ENCODE measurements around the gene AMDHD1. TPM values are rescaled to one million over a fixed set of nuclear protein-coding genes. Genes with fewer than 3 reads are reported as not detected.

Gene AMDHD1
- total and polyA plus RNA-seq, 10 donors: 2.2 to 12.2 (median 3.0) TPM

DNA sequence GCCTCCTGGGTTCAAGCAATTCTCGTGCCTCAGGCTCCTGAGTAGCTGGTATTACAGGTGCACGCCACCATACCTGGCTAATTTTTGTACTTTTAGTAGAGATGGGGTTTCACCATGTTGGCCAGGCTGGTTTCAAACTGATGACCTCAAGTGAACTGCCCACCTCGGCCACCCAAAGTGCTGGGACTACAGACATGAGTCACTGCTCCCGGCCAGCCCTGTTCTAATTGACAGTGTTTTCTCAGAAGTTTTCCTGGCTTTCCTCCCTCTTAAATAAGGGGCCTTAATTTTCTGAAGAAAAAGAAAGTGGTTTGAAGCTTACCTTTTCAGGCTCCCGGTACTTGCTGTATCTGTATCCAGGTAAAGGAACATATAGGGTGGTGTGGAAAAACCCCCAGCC lies 51.3 kb downstream of the AMDHD1 start:
- intact Hi-C loops (cut with DNase I; ENCODE audit: low total_unique reads): loop anchor here (10.0 kb wide), 1 partner anchor 170 kb away; no protein-coding TSS in a partner anchor
- no peaks in the 10 kb centered on the region for H3K27me3 ChIP-seq (replicated peaks in 1 of 7)
- peaks cover 0 to 24% (median 6%) of the 10 kb centered on the region in 6 donors for H3K4me1 ChIP-seq
- H3K27ac ChIP-seq: peak overlapping the region in 1 of 8 donors; percentile 91
- peaks cover 0 to 61% (median 0%) of the 10 kb centered on the region in 6 donors for H3K36me3 ChIP-seq
- no peaks in the 10 kb centered on the region for H3K9me3 ChIP-seq
- DNase-seq: no peak
- no peak overlapping the region for H3K4me3 ChIP-seq
- TF ChIP-seq POLR2AphosphoS5 (IDR thresholded peaks at IDR 0.05) (no peak), POLR2A (IDR thresholded peaks at IDR 0.05) (no peak)
- TF ChIP-seq, protein P1, sequence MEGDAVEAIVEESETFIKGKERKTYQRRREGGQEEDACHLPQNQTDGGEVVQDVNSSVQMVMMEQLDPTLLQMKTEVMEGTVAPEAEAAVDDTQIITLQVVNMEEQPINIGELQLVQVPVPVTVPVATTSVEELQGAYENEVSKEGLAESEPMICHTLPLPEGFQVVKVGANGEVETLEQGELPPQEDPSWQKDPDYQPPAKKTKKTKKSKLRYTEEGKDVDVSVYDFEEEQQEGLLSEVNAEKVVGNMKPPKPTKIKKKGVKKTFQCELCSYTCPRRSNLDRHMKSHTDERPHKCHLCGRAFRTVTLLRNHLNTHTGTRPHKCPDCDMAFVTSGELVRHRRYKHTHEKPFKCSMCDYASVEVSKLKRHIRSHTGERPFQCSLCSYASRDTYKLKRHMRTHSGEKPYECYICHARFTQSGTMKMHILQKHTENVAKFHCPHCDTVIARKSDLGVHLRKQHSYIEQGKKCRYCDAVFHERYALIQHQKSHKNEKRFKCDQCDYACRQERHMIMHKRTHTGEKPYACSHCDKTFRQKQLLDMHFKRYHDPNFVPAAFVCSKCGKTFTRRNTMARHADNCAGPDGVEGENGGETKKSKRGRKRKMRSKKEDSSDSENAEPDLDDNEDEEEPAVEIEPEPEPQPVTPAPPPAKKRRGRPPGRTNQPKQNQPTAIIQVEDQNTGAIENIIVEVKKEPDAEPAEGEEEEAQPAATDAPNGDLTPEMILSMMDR (IDR thresholded peaks at IDR 0.05 in 8 of 11, conservative IDR thresholded peaks at IDR 0.05 in 3 of 11): no peak
- 66 to 92% (median 86%) methylated on average over 5 of the region's 5 CpGs for WGBS, 5 donors

DNA sequence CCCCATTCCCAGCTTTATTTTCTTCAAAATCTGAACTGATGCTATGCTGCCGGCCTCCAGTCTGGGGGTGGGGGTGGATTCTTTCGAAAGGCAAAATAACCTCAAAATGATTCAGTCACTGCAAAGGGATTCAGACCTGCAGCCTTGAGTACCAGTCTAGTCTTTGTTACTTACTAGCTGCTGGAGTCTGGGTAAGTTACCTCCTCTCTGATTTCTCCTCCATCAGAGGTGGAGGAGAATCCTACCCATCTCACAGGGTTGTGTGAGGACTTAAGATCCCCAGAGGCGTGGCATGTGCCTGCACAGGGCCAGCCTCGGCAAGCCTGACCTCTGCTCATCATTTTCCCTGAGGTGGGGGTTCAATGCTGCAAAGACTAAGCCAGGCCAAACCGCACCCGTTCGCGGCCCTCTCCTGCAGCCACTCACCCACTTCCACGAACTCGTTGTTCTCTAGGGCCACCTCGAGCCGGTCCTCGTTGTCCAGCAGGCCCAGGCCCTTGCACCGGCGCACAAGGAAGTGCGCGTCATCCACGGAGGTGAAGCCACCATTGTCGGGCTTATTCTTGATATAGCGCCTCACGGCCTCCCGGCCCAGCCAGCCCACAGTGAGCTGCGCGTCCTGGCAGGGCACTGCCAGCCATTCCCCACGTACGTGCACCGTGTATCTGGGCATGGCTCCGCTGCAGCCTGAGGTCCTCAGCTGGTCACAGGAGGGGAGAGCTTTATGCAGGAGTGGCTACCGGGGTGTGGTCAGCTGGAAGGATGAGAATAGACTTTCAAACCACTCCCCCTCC lies 52.3 kb downstream of the AMDHD1 start:
- peak; percentile 86 for DNase-seq

DNA sequence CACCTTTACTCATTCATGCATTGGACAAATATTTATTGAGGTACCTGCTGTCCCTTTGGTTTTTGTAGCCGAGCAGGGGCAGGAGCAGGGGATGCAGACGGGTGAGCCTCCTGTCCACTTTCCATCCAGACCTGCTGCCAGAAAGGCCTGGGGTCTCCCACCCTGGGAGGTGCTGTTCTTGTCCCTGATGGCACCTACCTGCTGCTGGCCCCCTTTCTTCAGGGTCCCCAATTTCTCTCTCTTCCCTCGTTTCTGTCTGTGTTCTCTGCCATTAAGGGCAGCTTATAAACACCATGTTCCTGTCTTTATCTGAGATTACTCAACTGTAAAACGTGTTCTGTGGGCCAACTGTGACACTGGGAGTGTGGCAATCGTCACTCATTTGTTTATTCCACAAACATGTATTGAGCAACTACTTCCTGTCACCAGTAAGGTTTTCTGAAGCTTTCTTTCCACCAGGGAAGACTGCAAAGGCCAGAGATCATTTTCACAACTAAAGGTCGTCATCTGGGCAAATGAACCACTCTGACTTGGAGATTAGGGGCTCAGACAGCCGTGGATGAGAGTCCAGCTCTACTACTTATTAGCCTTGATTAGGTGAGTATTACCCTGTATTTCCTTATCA lies 53.0 kb downstream of the AMDHD1 start, which contains the start of gene HAL:
HAL (minus strand) TSS at position 311 of the 625 bp plus-strand sequence. CDS start 434 bp downstream, outside the sequence.
- no peaks in the 10 kb centered on the region for H3K9me3 ChIP-seq
- H3K4me3 ChIP-seq: peak within 1 kb of the TSS in 3 of 8 donors; percentile 16 to 54 (median 24)
- no peaks in the 10 kb centered on the region for H3K27me3 ChIP-seq (replicated peaks in 1 of 7)
- whole genome bisulfite sequencing, 5 donors: 38 to 70% (median 57%) methylated on average over 7 of the region's 7 CpGs
- intact Hi-C loops (cut with DNase I; ENCODE audit: low total_unique reads): loop anchor here (10.0 kb wide), 1 partner anchor 171 kb away; no protein-coding TSS in a partner anchor
- peaks cover 0 to 24% (median 6%) of the 10 kb centered on the region in 6 donors for H3K4me1 ChIP-seq
- DNase-seq: peak; percentile 74
- TF ChIP-seq POLR2A (IDR thresholded peaks at IDR 0.05) (no peak), POLR2AphosphoS5 (IDR thresholded peaks at IDR 0.05) (peak in 1 of 3 donors; percentile 69)
- peak within 1 kb of the TSS in 7 of 8 donors; percentile 44 to 91 (median 77) for H3K27ac ChIP-seq
- peaks cover 0 to 63% (median 9%) of the 10 kb centered on the region in 6 donors for H3K36me3 ChIP-seq

More for the DNA sequence above, 52.3 kb downstream of the AMDHD1 start:
- H3K4me3 ChIP-seq: peak overlapping the region in 3 of 8 donors; percentile 16 to 54 (median 24)
- H3K4me1 ChIP-seq: peaks cover 0 to 24% (median 6%) of the 10 kb centered on the region in 6 donors
- H3K36me3 ChIP-seq: peaks cover 0 to 61% (median 8%) of the 10 kb centered on the region in 6 donors
- H3K27ac ChIP-seq: peak overlapping the region in 7 of 8 donors; percentile 44 to 91 (median 77)
- intact Hi-C loops (cut with DNase I; ENCODE audit: low total_unique reads): loop anchor here (10.0 kb wide), 1 partner anchor 171 kb away; no protein-coding TSS in a partner anchor
- TF ChIP-seq POLR2AphosphoS5 (IDR thresholded peaks at IDR 0.05): peak in 1 of 3 donors; percentile 51
- TF ChIP-seq, protein P1 (IDR thresholded peaks at IDR 0.05 in 8 of 11, conservative IDR thresholded peaks at IDR 0.05 in 3 of 11): no peak
- no peak for TF ChIP-seq POLR2A (IDR thresholded peaks at IDR 0.05)
- no peaks in the 10 kb centered on the region for H3K9me3 ChIP-seq
- no peaks in the 10 kb centered on the region for H3K27me3 ChIP-seq (replicated peaks in 1 of 7)
- whole genome bisulfite sequencing, 5 donors: 75 to 94% (median 89%) methylated on average over 29 of the region's 29 CpGs

DNA sequence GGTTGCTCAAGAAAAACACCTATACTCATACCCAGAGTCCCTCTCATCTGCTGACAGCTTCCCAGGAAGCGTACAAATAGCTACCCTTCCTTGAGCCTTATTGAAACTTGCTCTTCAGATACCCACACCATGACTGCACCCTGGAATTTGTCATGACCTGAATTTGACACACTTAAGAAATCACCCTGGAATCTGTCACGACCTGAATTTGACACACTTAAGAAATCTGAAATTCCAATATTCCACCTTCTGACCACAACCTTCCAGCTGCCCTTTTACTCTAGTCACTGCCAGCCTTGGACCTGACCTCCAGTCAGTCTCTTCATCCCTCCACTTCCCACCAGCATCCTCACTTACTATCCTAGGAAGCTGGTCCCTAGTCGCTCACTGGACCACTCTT lies 54.1 kb downstream of the AMDHD1 start:
- no peak for DNase-seq
- peaks cover 0 to 24% (median 6%) of the 10 kb centered on the region in 6 donors for H3K4me1 ChIP-seq
- intact Hi-C loops (cut with DNase I; ENCODE audit: low total_unique reads): loop anchor here (10.0 kb wide), 1 partner anchor 172 kb away; no protein-coding TSS in a partner anchor
- no peaks in the 10 kb centered on the region for H3K9me3 ChIP-seq
- TF ChIP-seq POLR2AphosphoS5 (IDR thresholded peaks at IDR 0.05) (no peak), POLR2A (IDR thresholded peaks at IDR 0.05) (no peak)
- TF ChIP-seq, protein P1 (IDR thresholded peaks at IDR 0.05 in 8 of 11, conservative IDR thresholded peaks at IDR 0.05 in 3 of 11): no peak
- H3K27ac ChIP-seq: peak overlapping the region in 4 of 8 donors; percentile 67 to 91 (median 84)
- H3K4me3 ChIP-seq: peak overlapping the region in 1 of 8 donors; percentile 54
- H3K36me3 ChIP-seq: peaks cover 0 to 64% (median 16%) of the 10 kb centered on the region in 6 donors
- H3K27me3 ChIP-seq (replicated peaks in 1 of 7): no peaks in the 10 kb centered on the region
- WGBS, 5 donors: 86 to 95% (median 88%) methylated on average over 3 of the region's 3 CpGs

Measured in spleen (tissue), 11 donors.